DND-41 (cell line): ENCODE results near the gene FGD1.

Experiments used
- ATAC-seq: fragments of 200-7000 bp; cut with Tn5 transposase; 3 replicates; pipeline ENCODE4 v1.9.1; 2021; ENCODE audit warnings: low read depth; ENCODE audit not compliant: insufficient read depth
- DNase-seq: peaks from one replicate; pipeline ENCODE4 v3.0.0-alpha.2; 2020
- H2AFZ ChIP-seq: 2 replicates; pipeline ENCODE4 v1.6.0; 2012; ENCODE audit warnings: low read depth, low read length
- H3K27ac ChIP-seq: 2 replicates; pipeline ENCODE4 v1.5.1; 2012; ENCODE audit warnings: low read length, inconsistent platforms
- H3K27me3 ChIP-seq: fragments of 200-600 bp; sonication (generic); 2 replicates; pipeline ENCODE4 v1.6.0; 2012; ENCODE audit warnings: low read length, mild to moderate bottlenecking, inconsistent platforms; ENCODE audit not compliant: insufficient read depth, poor library complexity
- H3K36me3 ChIP-seq: 2 replicates; pipeline ENCODE4 v1.5.1; 2012; ENCODE audit warnings: low read length, inconsistent platforms; ENCODE audit not compliant: insufficient read depth
- H3K4me1 ChIP-seq: 2 replicates; pipeline ENCODE4 v1.5.1; 2012; ENCODE audit warnings: mild to moderate bottlenecking, low read length; ENCODE audit not compliant: insufficient read depth
- H3K4me2 ChIP-seq: 2 replicates; pipeline ENCODE4 v1.6.0; 2012; ENCODE audit warnings: mild to moderate bottlenecking, moderate library complexity, low read length, inconsistent platforms; ENCODE audit not compliant: insufficient read depth
- H3K4me3 ChIP-seq, 2 experiments: fragments of 200-600 bp in 1 of 2; shearing (Covaris generic) in 1 of 2; 2 replicates each; pipeline ENCODE4 v1.5.1; 2012 to 2016; ENCODE audit warnings: inconsistent platforms in 2 of 2, low read length in 2 of 2, mild to moderate bottlenecking in 2 of 2, low read depth in 1 of 2, moderate library complexity in 1 of 2
- H3K79me2 ChIP-seq: 2 replicates; pipeline ENCODE4 v1.6.0; 2012; ENCODE audit warnings: low read length, inconsistent platforms; ENCODE audit not compliant: insufficient read depth
- H3K9ac ChIP-seq: 2 replicates; pipeline ENCODE4 v1.6.0; 2012; ENCODE audit warnings: low read depth, mild to moderate bottlenecking, inconsistent platforms, low read length, moderate library complexity
- H3K9me3 ChIP-seq: 2 replicates; pipeline ENCODE4 v1.5.1; 2012; ENCODE audit warnings: low read length, moderate library complexity, mild to moderate bottlenecking, inconsistent platforms; ENCODE audit not compliant: insufficient read depth, severe bottlenecking
- H4K20me1 ChIP-seq: 2 replicates; pipeline ENCODE4 v1.6.0; 2012; ENCODE audit warnings: low read length; ENCODE audit not compliant: insufficient read depth
- EZH2 ChIP-seq: IDR thresholded peaks from 3 replicates; pipeline ENCODE4 v1.6.1; 2012; ENCODE audit warnings: borderline replicate concordance, low read depth, mild to moderate bottlenecking, moderate library complexity, low read length, inconsistent platforms; ENCODE audit not compliant: severe bottlenecking
- TF ChIP-seq, protein P1 (sequence below): IDR thresholded peaks from 2 replicates; pipeline ENCODE4 v1.5.1; 2012; ENCODE audit warnings: borderline replicate concordance, low read length, moderate library complexity, mild to moderate bottlenecking; ENCODE audit not compliant: poor library complexity, severe bottlenecking; ENCODE audit errors: extremely low read depth

The FGD1 gene

GRCh38 chrX:54444752-54445151 lies 51.3 kb downstream of the FGD1 start:
- H4K20me1 ChIP-seq: peaks cover 29% of the 10 kb centered on the region; the same call in 1 of the 2 replicates
- H2AFZ ChIP-seq: no peak overlapping the region
- DNase-seq (no peak), ATAC-seq (no peak)
- no peak overlapping the region for H3K4me2 ChIP-seq
- no peak overlapping the region for H3K9ac ChIP-seq
- H3K9me3 ChIP-seq: no peaks in the 10 kb centered on the region
- H3K79me2 ChIP-seq: peaks cover 37% of the 10 kb centered on the region
- no peak overlapping the region for H3K27ac ChIP-seq
- peaks cover 23% of the 10 kb centered on the region for H3K4me1 ChIP-seq
- H3K27me3 ChIP-seq: no peaks in the 10 kb centered on the region
- H3K4me3 ChIP-seq: no peak overlapping the region
- H3K36me3 ChIP-seq: peaks cover 26% of the 10 kb centered on the region
- TF ChIP-seq, protein P1, sequence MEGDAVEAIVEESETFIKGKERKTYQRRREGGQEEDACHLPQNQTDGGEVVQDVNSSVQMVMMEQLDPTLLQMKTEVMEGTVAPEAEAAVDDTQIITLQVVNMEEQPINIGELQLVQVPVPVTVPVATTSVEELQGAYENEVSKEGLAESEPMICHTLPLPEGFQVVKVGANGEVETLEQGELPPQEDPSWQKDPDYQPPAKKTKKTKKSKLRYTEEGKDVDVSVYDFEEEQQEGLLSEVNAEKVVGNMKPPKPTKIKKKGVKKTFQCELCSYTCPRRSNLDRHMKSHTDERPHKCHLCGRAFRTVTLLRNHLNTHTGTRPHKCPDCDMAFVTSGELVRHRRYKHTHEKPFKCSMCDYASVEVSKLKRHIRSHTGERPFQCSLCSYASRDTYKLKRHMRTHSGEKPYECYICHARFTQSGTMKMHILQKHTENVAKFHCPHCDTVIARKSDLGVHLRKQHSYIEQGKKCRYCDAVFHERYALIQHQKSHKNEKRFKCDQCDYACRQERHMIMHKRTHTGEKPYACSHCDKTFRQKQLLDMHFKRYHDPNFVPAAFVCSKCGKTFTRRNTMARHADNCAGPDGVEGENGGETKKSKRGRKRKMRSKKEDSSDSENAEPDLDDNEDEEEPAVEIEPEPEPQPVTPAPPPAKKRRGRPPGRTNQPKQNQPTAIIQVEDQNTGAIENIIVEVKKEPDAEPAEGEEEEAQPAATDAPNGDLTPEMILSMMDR: no peak
- no peak for TF ChIP-seq EZH2

GRCh38 chrX:54442790-54443189 lies 53.2 kb downstream of the FGD1 start:
- Histone ChIP-seq H3K27me3 (no peaks in the 10 kb centered on the region), H3K4me2 (peak overlapping the region; percentile 83; the same call in 1 of the 2 replicates), H3K36me3 (peaks cover 26% of the 10 kb centered on the region), H2AFZ (no peak overlapping the region), H3K79me2 (peaks cover 37% of the 10 kb centered on the region), H3K4me3 (0 out of 4 replicates have a peak overlapping the region, but pooled peaks of 1 of the 2 experiments have one; percentile 95), H3K4me1 (peaks cover 33% of the 10 kb centered on the region), H3K27ac (no peak overlapping the region), H4K20me1 (peaks cover 29% of the 10 kb centered on the region; the same call in 1 of the 2 replicates), H3K9ac (no peak overlapping the region), H3K9me3 (no peaks in the 10 kb centered on the region)
- no peak for TF ChIP-seq EZH2
- TF ChIP-seq, protein P1: no peak
- DNase-seq: no peak
- no peak for ATAC-seq

GRCh38 chrX:54439960-54440871 lies 55.8 kb downstream of the FGD1 start, which contains the start of gene TSR2:
TSR2 (plus strand) TSS chrX:54440404; CDS start chrX:54440422, 18 bp downstream.
- H3K4me3 ChIP-seq: peak within 1 kb of the TSS; percentile 85 to 95; a peak in 3 of 4 replicates
- H3K4me2 ChIP-seq: peak within 1 kb of the TSS; percentile 83
- H3K36me3 ChIP-seq: peaks cover 23% of the 10 kb centered on the region
- peak; percentile 94 for ATAC-seq
- peak within 1 kb of the TSS; percentile 96 for H2AFZ ChIP-seq
- H3K27ac ChIP-seq: peak within 1 kb of the TSS; percentile 72
- H3K79me2 ChIP-seq: peaks cover 37% of the 10 kb centered on the region
- H3K4me1 ChIP-seq: peaks cover 33% of the 10 kb centered on the region
- H3K27me3 ChIP-seq: no peaks in the 10 kb centered on the region
- peaks cover 29% of the 10 kb centered on the region; the same call in 1 of the 2 replicates for H4K20me1 ChIP-seq
- DNase-seq: peak; percentile 85
- H3K9me3 ChIP-seq: no peaks in the 10 kb centered on the region
- no peak for TF ChIP-seq EZH2
- TF ChIP-seq, protein P1: peak; percentile 23
- H3K9ac ChIP-seq: peak within 1 kb of the TSS; percentile 71
